HG03520 (cell line): ENCODE results near the gene SPATA6L.

ENCODE experiments used
- ATAC-seq: cut with Tn5 transposase; IDR thresholded peaks from one replicate; pipeline ENCODE4 v1.9.1; 2021; ENCODE audit warnings: mild to moderate bottlenecking, moderate library complexity; ENCODE audit not compliant: unreplicated experiment

The SPATA6L gene

DNA sequence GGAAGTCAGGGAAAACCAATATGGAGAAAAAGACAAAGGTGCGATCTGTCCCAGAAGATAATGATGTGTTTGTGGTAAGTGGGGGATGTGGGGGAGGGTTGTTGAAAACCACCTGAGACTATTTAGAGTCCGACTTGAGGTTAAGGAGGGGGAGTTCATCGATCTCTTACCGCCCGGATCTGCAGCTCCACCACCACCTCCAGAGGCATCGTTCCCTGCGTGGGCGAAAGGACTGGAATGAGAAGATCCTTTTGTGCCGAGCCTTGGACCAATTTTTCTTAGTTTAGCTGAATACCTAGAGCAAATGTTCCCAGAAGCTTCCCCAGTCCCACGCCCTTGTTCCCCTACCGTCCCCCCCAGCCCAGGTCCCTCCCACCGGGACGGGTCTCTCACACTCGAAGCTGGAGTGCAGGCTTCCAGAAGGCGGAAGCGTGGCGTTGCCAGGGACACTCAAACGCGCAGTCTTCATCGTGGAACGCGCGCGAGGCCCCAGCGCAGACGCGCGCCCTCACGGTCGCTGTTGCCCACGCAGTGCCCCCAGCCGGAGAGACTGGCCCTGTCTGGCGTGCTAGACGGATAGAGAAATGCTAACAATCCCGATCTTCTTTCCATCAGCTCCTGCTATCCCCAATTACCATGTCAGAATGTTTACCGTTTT is at the start of gene SPATA6L:
TSS of gene SPATA6L (minus strand) at position 439 of the 658 bp plus-strand sequence. CDS start at position 209, 230 bp downstream.
- ATAC-seq: no peak

DNA sequence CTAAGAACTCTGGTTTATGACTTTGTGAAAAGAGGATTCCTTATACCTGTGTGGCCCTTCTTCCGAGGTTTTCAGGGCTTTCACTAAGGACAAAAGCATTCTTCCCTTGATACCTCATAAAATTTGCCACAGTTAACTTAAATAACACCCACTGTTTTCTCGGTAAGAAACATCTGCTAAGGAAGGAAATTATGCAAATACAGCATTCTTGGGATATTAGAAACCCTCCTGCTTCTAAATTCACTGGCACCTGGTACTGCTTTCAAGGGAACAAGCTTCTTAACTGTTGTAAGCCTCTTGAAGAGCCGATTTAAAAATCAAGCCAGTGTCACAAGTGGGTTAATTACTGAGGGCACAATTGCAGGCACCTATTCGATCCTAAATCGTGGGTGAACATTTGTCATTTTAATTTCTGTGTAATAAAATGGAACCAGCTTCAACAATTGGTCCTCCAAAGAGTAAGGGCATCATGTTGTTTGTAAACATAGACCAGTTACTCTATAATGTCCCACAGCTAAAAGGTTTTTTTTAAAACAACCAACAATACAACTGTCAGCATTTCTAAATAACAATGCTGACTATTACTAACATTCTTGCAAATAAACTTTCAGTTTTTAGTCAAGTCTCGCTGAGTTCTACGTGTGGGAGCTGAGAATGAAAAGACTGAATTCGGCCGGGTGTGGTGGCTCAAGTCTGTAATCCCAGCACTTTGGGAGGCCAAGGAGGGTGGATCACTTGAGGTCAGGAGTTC is 48.2 kb upstream of the SPATA6L start:
- no peak for ATAC-seq

GRCh38 chr9:4713849-4714248 is 47.6 kb upstream of the SPATA6L start:
- ATAC-seq: no peak

DNA sequence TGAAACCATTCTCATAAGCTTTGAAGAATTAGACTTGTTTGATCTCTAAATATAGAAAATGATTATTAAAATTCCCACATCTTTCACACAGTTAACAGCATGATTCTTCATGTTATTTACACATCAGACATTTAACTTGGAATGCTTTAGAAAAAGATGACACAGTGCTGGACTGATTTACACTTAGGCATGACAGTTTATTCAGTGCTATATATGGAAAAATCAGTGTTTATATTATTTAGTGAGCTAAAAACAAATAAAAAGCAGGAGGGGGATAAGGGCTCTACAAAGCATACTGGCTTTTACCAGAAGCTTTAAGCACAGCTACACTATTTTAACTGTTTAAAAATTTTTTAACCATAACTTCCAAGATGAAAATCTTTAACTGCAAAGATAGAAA is 43.1 kb upstream of the SPATA6L start:
- ATAC-seq: no peak

GRCh38 chr9:4706971-4707622 is 40.8 kb upstream of the SPATA6L start:
- no peak for ATAC-seq

- ATAC-seq: no peak
Measured at GRCh38 chr9:4706021-4706420, 39.7 kb upstream of the SPATA6L start.

GRCh38 chr9:4704129-4704528 is 37.8 kb upstream of the SPATA6L start:
- ATAC-seq: no peak

DNA sequence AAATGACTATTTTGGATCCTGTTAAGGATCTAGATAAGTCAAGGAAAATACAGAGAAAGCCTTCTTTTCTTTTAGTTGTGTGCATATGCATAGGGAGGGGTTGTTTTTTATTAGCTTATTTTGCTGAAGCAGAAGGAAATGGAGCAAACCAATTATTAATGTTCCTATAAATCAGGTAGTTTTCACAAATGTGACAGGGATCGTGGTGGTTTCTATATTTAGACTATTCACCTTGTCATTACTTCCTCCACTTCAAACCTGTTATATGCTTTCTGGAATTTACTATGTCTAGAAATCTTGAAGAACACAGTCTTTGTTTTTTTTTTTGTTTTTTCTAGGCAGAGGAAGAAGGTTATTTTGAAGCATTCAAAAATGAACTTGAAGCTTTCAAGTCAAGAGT is 35.2 kb upstream of the SPATA6L start:
- no peak for ATAC-seq

DNA sequence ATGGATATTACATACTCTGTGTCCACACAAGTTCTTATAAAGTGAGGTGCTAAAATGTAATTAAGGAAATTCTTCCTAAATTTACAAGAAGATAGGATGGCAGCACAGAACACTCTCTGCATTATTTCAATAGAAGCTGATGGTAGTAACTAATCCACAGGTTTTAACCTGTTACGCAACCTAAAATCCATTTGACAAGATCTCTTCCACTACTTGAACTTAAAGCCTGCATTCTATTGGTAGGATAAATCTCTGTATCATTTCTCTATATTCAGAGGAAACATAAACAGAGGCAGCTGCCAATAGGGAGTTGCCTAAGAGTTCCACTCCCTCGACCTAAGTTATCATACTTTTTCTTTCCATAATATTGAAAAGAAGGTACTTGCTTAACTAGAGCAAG is 34.7 kb upstream of the SPATA6L start:
- ATAC-seq: no peak

DNA sequence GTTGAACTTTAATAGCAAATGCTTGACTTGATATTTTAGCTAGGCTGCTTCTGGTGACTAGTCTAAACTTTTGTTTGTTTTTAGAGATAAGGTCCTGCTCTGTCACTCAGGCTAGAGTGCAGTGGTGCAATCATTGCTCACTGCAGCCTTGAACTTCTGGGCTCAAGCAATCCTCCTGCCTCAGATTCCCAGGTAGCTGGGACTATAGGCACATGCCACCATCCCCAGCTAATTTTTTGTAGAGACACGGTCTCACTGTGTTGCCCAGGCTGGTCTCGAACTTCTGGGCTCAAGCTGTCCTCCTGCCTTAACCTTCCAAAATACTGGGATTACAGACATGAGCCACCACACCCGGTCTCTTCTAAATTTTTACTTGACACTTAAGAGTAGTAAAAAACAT is 33.8 kb upstream of the SPATA6L start:
- no peak for ATAC-seq

GRCh38 chr9:4691795-4692194 is 25.5 kb upstream of the SPATA6L start:
- no peak for ATAC-seq

GRCh38 chr9:4690144-4690543 is 23.9 kb upstream of the SPATA6L start:
- peak; percentile 31 for ATAC-seq

- ATAC-seq: peak; percentile 69
Measured at GRCh38 chr9:4689687-4690104, 23.4 kb upstream of the SPATA6L start.

DNA sequence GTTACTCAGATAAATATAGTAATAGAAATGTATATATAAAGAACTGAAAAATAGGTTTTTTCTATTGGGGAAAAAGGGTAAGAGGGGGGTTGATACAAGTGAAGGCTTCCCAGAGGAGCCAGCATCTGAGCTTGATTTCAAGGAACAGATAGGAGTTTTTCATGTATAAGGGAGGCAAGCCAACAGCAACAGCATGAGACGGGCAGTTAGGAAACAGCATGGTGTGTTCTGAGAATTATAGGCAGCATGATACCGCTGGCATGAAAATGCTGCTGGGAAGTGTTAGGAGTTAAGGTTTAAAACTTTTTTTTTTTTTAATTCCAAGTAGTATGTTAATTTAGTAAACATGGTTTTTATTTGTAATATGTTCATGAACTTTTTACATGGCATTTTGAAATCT is 22.7 kb upstream of the SPATA6L start:
- no peak for ATAC-seq

GRCh38 chr9:4686584-4686983 is 20.3 kb upstream of the SPATA6L start:
- ATAC-seq: no peak

DNA sequence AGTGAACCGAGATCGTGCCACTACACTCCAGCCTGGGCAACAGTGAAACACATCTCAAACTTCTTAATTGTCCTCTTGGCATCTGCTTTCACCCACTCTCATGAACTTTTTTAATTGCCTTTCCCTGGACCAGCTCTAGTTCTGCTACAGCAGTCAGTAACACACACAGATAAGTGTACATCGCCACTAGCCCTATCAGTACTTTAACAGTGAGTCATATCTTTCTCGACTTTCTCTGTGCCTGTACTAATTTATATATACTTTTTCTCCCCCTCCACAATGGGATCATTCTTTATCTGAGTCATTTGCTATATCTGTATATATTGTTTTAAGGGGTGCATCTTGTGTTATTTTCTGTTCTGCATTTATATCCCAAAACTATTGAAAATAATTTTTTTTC is 19.8 kb upstream of the SPATA6L start:
- ATAC-seq: no peak

- ATAC-seq: no peak
Measured at GRCh38 chr9:4684820-4685219, 18.5 kb upstream of the SPATA6L start.

- no peak for ATAC-seq
Measured at GRCh38 chr9:4680750-4681149, 14.5 kb upstream of the SPATA6L start.

DNA sequence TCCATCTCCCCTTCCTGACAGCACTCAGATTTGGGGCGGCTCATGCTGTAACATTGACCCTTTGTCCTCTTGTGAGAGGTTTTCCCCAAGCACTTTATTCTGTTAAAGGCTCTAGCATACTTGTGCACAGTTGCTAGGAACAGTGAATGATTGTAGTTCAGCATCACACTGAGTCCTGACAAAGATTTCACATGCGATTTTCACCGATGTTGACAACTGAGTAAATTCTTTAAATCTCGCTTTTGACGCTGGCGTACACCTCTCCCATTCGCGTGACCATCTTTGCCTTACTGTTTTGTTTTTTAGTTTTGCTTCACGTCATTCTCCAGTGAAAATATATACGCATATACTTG is 13.9 kb upstream of the SPATA6L start:
- ATAC-seq: no peak

DNA sequence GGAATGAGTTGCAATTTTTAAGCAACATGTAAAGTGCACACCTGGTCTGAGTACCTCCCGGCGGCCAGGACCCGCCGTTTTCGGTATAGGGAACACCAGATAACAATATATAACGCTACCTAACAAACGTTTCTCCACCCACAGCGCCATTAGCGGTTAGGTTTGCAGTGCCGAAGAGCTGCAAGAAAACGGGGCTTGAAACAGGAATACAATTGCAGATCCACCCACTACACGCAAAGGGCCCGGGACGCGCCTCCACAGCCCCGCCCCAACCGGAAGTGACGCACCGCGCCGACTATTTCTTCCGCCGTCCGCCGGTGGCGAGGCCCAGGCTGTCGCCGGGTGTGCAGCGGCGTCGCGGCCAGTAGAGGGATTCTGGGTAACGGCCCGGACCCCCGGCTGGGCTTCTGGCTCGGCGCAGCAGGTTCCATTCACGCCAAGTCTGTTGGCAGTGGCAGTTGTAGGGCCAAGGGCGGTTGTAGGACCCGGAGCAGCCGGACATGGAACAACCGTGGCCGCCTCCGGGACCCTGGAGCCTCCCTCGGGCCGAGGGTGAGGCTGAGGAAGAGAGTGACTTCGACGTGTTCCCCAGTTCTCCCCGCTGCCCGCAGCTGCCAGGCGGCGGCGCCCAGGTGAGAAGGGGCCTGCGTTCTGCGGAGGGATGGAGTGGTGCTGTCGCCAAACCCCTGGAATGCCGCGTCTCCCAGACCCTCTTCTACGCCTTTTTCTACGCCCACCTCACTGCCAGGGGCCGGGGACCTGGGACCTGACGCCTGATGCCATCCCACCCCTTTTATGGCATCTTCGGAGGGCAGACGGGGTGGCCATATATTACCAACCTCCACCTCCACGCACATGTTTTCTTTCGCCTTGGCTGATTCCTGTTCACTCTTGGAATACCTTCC is 13.2 kb upstream of the SPATA6L start, which contains the start of gene CDC37L1:
TSS of gene CDC37L1 (plus strand) at position 302 of the 905 bp plus-strand sequence. CDS start at position 501, 199 bp downstream.
- peak; percentile 92 for ATAC-seq
